ENCODE results near the gene USO1. TPM values are rescaled to one million over a fixed set of nuclear protein-coding genes. Genes with fewer than 3 reads are reported as not detected.
"Not testable (repeated sequence)": the region's sequence is repeated elsewhere in the genome, so short reads cannot be mapped to it uniquely, and the experiment has no call there.

The USO1 gene
- total and polyA plus RNA-seq, 2 of the 8 experiments (the other 6 are each of a cell fraction or from before 2014, with no cell fraction given): 57.3 to 198 TPM

DNA sequence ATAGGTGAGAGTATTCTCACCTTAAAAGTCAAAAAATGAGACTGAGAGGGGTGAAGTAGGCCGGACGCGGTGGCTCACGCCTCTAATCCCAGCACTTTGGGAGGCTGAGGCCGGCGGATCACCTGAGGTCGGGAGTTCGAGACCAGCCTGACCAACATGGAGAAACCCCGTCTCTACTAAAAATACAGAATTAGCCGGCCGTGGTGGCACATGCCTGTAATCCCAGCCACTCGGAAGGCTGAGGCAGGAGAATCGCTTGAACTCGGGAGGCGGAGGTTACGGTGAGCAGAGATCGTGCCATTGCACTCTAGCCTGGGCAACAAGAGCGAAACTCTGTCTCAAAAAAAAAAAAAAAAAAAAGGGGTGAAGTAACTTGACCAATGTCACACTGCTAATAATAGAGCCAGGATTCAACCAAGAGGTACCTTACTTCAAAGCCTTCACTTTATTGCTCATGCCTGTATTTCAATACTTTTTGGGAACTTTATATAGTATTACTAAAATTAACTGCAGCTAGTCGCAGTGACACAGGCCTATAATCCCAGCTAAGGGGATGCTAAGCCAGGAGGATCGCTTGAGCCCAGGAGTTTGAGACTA, 1.7 kb downstream of the USO1 start:
- not testable (repeated sequence) for H2BK20ac ChIP-seq (ENCODE audit: low read length); H3K4ac ChIP-seq (replicated peaks; ENCODE audit: insufficient read length, low read depth, low read length); FAIRE-seq; H3K56ac ChIP-seq (replicated peaks; ENCODE audit: insufficient read length, low read depth, low read length); H3K27me3 ChIP-seq (replicated peaks in 1 of 4; ENCODE audit: control insufficient read depth in 3 of 4, extremely low read depth in 1 of 4, insufficient read depth in 3 of 4, low read length in 3 of 4); H3K23ac ChIP-seq (ENCODE audit: insufficient read length); H2BK15ac ChIP-seq (ENCODE audit: low read length); H2BK5ac ChIP-seq (ENCODE audit: low read depth, low read length); H3K14ac ChIP-seq (ENCODE audit: insufficient read length); H2BK120ac ChIP-seq (replicated peaks; ENCODE audit: low read depth, low read length); H3K23me2 ChIP-seq (ENCODE audit: low read depth, low read length); H3K27ac ChIP-seq (ENCODE audit: low read depth, low read length); H3K36me3 ChIP-seq (ENCODE audit: control insufficient read depth in 2 of 4, insufficient read depth in 4 of 4, low read length in 3 of 4); H4K8ac ChIP-seq (ENCODE audit: extremely low read depth, insufficient read depth, low read length); H3K9me3 ChIP-seq (ENCODE audit: insufficient read depth in 2 of 2, low read depth in 1 of 2, low read length in 1 of 2); H3K18ac ChIP-seq (ENCODE audit: extremely low read depth, low read length); H2AK5ac ChIP-seq (ENCODE audit: low read depth, low read length); H2AFZ ChIP-seq (ENCODE audit: low read length); H3K4me1 ChIP-seq (replicated peaks in 1 of 4; ENCODE audit: control insufficient read depth in 3 of 4, insufficient read depth in 4 of 4, low read length in 3 of 4); H3K79me1 ChIP-seq (ENCODE audit: low read depth, low read length); H4K20me1 ChIP-seq (replicated peaks in 1 of 2; ENCODE audit: control insufficient read depth in 1 of 2, insufficient read depth in 2 of 2, low read length in 2 of 2); H4K91ac ChIP-seq (replicated peaks; ENCODE audit: insufficient read length, low read length); H3K9ac ChIP-seq (replicated peaks in 1 of 4; ENCODE audit: extremely low read depth in 1 of 4, low read depth in 3 of 4, low read length in 3 of 4); H2BK12ac ChIP-seq (ENCODE audit: low read depth, low read length)
- peak overlapping the region; percentile 83 to 99 for H3K4me2 ChIP-seq (ENCODE audit: insufficient read depth in 1 of 2, low read depth in 2 of 2, low read length in 2 of 2)
- DNase-seq (ENCODE audit: low read depth in 1 of 2, low spot score in 2 of 2): peak in 1 of 2 experiments; percentile 41
- H3K4me3 ChIP-seq (ENCODE audit: extremely low read depth in 1 of 4, insufficient read depth in 2 of 4, low read depth in 3 of 4, low read length in 4 of 4): peak overlapping the region; percentile 80 to 98 (median 90)
- H3K79me2 ChIP-seq (ENCODE audit: control insufficient read depth in 1 of 2, insufficient read depth in 2 of 2, low read length in 2 of 2): peaks cover 33 to 93% of the 10 kb centered on the region in 2 experiments
- POLR2A ChIA-PET (ENCODE audit: partially characterized antibody): interaction anchor here (0.6 to 10.3 kb wide), 11 partner anchors 11 to 246 kb away, joined by 3 to 117 read pairs (median 4); partner anchors contain the start of gene G3BP2
- H4K5ac ChIP-seq (ENCODE audit: insufficient read length, low read depth, low read length): peak overlapping the region; percentile 24
- CTCF ChIA-PET (ENCODE audit: partially characterized antibody): interaction anchor here (0.7 to 5.7 kb wide), 5 partner anchors 20 to 73 kb away, joined by 3 to 35 read pairs (median 3); no protein-coding TSS in a partner anchor
- 19% methylated on average over 19 of the region's 20 CpGs; no CpG with 5 or more reads in 1 of the 2 experiments for WGBS, 2 experiments (ENCODE audit: extremely low coverage in 1 of 2, insufficient coverage in 1 of 2, insufficient read length in 1 of 2, insufficient replicate concordance in 2 of 2, low coverage in 1 of 2, low lambda C conversion rate in 2 of 2, missing lambda C conversion rate in 1 of 2)
